ENCODE data around the gene CLIP2. TPM values are rescaled to one million over a fixed set of nuclear protein-coding genes. Genes with fewer than 3 reads are reported as not detected.
"Not testable (repeated sequence)": the region's sequence is repeated elsewhere in the genome, so short reads cannot be mapped to it uniquely, and the experiment has no call there.

Gene CLIP2
- total and polyA plus RNA-seq, 2 of the 8 experiments (the other 6 are each of a cell fraction or from before 2014, with no cell fraction given) = 8.3 to 41.5 TPM

DNA sequence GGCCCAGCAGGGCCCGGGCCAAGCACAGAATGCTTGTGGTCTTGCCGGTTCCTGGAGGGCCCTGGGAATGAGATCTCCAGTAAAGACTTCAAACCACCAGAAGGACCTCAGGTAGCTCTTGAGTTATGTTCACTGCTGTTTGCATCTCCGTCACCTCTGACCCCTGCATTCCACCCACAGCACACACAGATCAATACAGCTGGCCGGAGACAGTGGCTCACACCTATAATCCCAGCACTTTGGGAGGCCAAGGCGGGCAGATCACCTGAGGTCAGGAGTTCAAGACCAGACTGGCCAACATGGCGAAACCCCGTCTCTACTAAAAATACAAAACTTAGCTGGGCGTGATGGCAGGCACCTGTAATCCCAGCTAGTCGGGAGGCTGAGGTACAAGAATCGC lies 40.1 kb upstream of the CLIP2 start:
- H3K79me1 ChIP-seq (ENCODE audit: low read depth, low read length); H4K91ac ChIP-seq (replicated peaks; ENCODE audit: insufficient read length, low read length); H3K4ac ChIP-seq (replicated peaks; ENCODE audit: insufficient read length, low read depth, low read length); H4K20me1 ChIP-seq (replicated peaks in 1 of 2; ENCODE audit: control insufficient read depth in 1 of 2, insufficient read depth in 2 of 2, low read length in 2 of 2); H4K8ac ChIP-seq (ENCODE audit: extremely low read depth, insufficient read depth, low read length); H2BK12ac ChIP-seq (ENCODE audit: low read depth, low read length); H3K4me1 ChIP-seq (replicated peaks in 1 of 4; ENCODE audit: control insufficient read depth in 3 of 4, insufficient read depth in 4 of 4, low read length in 3 of 4); H3K14ac ChIP-seq (ENCODE audit: insufficient read length); H2BK15ac ChIP-seq (ENCODE audit: low read length); H3K27ac ChIP-seq (ENCODE audit: low read depth, low read length); H3K56ac ChIP-seq (replicated peaks; ENCODE audit: insufficient read length, low read depth, low read length); H2AK5ac ChIP-seq (ENCODE audit: low read depth, low read length); H3K18ac ChIP-seq (ENCODE audit: extremely low read depth, low read length); H3K9me3 ChIP-seq (ENCODE audit: insufficient read depth in 2 of 2, low read depth in 1 of 2, low read length in 1 of 2); H2BK5ac ChIP-seq (ENCODE audit: low read depth, low read length); FAIRE-seq; H4K5ac ChIP-seq (ENCODE audit: insufficient read length, low read depth, low read length); H3K23me2 ChIP-seq (ENCODE audit: low read depth, low read length); H2BK120ac ChIP-seq (replicated peaks; ENCODE audit: low read depth, low read length); DNase-seq (ENCODE audit: low read depth in 1 of 2, low spot score in 2 of 2); H2AFZ ChIP-seq (ENCODE audit: low read length); H3K4me2 ChIP-seq (ENCODE audit: insufficient read depth in 1 of 2, low read depth in 2 of 2, low read length in 2 of 2); H2BK20ac ChIP-seq (ENCODE audit: low read length); H3K27me3 ChIP-seq (replicated peaks in 1 of 4; ENCODE audit: control insufficient read depth in 3 of 4, extremely low read depth in 1 of 4, insufficient read depth in 3 of 4, low read length in 3 of 4); H3K9ac ChIP-seq (replicated peaks in 1 of 4; ENCODE audit: extremely low read depth in 1 of 4, low read depth in 3 of 4, low read length in 3 of 4); H3K23ac ChIP-seq (ENCODE audit: insufficient read length); H3K4me3 ChIP-seq (ENCODE audit: extremely low read depth in 1 of 4, insufficient read depth in 2 of 4, low read depth in 3 of 4, low read length in 4 of 4): not testable (repeated sequence)
- 93% methylated on average over 9 of the region's 10 CpGs; no CpG with 5 or more reads in 1 of the 2 experiments for WGBS, 2 experiments (ENCODE audit: extremely low coverage in 1 of 2, insufficient coverage in 1 of 2, insufficient read length in 1 of 2, insufficient replicate concordance in 2 of 2, low coverage in 1 of 2, low lambda C conversion rate in 2 of 2, missing lambda C conversion rate in 1 of 2)
- POLR2A ChIA-PET (ENCODE audit: partially characterized antibody) = interaction anchor here (0.6 to 1.2 kb wide), 2 partner anchors 10 to 12 kb away, joined by 3 read pairs; no protein-coding TSS in a partner anchor
- Histone ChIP-seq H3K36me3 (ENCODE audit: control insufficient read depth in 2 of 4, insufficient read depth in 4 of 4, low read length in 3 of 4) (peaks cover 23 to 66% (median 43%) of the 10 kb centered on the region in 4 experiments), H3K79me2 (ENCODE audit: control insufficient read depth in 1 of 2, insufficient read depth in 2 of 2, low read length in 2 of 2) (peaks cover 2 to 26% of the 10 kb centered on the region in 2 experiments; a peak in 3 of 4 replicates)
- CTCF ChIA-PET (ENCODE audit: partially characterized antibody) = interaction anchor here (0.8 to 1.9 kb wide), 4 partner anchors 42 to 200 kb away, joined by 3 to 11 read pairs (median 6); no protein-coding TSS in a partner anchor
